HG03575 (cell line): ENCODE data around the gene WFDC1.

Experiments
- ATAC-seq: cut with Tn5 transposase; IDR thresholded peaks from one replicate; pipeline ENCODE4 v1.9.1; 2021; ENCODE audit not compliant: unreplicated experiment, insufficient number of reproducible peaks, low FRiP score; ENCODE audit errors: extremely low read depth

The WFDC1 gene

GRCh38 chr16:84361546-84361945 is 66.9 kb downstream of the WFDC1 start:
- no peak for ATAC-seq

DNA sequence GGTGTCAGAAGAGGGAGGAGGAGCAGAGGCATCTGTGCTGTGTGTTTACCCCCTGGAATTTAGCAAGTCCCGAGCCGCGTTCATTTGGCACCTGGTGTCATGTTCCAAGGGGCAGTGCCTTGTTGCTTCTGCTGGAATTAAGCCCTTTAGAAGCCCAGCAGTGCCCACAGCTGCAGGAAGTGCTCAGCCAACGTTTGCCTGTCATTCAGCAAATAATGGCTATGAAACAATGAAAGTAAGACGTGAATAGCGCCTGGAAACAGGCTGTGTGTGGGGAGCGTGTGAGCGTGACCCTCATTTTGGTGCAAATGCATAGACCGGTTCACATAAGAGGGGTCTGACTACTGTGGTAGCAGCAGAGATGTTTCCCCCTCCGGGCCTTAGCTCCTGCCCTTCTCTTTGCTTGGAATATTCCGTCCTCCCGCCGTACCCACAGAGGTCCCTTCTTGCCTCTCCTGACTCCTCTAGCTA is 67.8 kb downstream of the WFDC1 start:
- ATAC-seq: no peak

DNA sequence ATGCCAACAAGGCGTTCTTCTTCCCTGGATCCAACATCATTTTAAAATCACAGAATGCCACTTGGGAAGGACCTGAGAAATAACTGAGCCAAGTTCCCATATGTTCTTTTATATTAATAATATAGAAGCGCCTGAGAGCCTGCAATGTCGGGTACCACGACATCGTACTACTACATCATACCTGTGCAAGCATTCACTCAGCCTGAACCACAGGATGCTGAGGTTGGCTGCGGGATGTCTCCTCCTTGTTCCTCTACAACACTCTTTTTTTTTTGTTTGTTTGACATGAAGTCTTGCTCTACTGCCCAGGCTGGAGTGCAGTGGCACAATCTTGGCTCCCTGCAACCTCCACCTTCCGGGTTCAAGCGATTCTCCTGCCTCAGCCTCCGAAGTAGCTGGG is 71.5 kb downstream of the WFDC1 start:
- ATAC-seq: no peak

DNA sequence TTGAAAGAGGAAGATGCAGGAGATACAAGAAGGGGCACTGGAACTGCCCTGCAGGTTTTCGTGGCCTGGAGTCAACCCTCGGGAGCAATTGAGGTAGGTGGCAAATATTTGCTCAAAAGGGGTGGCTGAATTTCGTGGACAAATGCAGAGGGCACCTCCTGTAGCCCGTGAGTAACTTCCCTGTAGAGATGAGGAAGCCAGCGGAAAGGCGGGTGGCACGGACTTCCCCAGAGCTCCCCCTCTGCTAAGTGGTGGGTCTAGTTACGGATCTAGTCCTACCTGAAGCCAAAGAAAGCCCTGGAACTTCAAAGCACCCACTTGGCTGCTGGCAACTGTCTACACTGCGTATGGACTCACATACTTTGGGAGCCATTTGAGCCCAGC is 72.6 kb downstream of the WFDC1 start:
- no peak for ATAC-seq

DNA sequence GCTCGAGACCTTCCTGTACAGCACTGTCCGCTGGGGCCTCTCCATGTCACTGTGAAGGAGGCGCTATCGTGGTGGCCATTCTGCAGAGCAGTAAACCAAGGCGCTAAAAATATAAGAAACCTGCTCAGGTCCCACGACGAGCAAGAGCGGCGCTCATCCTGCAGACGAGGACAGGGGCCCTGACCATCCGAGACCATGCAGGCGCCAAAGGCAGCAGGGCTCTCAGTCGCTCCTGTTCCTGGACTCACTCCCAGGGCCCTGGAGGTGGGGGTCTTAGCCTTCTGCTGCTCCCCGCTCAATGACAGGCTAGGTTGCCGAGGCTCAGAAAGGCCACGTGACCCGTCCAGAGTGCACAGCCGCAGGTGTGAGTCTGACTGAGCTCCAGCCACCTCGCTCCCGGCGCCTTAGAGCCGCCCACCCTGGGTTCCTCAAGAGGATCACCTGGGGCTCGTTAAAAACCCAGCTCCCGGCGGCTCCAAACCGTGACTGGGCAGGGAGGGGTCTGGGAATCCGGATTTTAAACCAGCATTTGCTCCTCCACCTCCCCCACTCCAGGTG is 73.2 kb downstream of the WFDC1 start:
- ATAC-seq: no peak

- no peak for ATAC-seq
Observed at GRCh38 chr16:84368308-84368996, 73.8 kb downstream of the WFDC1 start, which contains the start of gene ATP2C2. TSS of gene ATP2C2 (plus strand) at chr16:84368538. CDS start at chr16:84368616, 78 bp downstream.

GRCh38 chr16:84369105-84369504 is 74.4 kb downstream of the WFDC1 start:
- no peak for ATAC-seq

DNA sequence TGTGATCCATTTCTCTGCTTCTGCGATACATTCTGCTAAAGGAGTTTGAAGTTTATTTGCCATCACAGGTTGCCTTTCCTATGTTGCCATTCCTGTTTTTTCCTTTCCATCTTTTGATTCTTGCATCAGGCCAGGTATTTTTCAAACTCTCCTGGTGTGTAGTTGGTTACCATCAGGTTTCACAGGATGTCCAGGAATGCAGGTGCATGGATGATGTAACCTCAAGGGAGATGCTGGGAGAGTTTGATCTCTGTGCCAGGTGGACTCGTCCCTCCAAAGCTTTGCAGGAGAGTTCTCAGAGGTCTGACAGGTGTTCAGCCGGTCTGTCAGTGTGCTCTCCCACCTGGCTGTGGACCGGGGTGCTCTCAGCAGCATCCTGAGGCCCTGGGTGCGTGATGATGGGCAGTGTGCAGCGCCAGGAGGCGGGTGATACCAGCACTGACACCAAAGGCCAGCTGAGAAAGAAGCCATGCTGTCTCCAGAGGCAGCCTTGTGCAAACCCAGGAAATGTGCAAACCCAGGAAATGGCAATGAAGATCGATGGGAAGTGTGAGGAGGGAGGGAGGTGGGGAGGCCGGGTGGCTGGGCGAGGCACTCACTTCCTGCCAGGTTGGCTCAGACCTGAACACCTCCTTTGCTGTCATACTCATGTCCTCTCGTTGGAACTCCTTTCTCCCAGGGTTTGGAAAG is 75.4 kb downstream of the WFDC1 start:
- no peak for ATAC-seq

DNA sequence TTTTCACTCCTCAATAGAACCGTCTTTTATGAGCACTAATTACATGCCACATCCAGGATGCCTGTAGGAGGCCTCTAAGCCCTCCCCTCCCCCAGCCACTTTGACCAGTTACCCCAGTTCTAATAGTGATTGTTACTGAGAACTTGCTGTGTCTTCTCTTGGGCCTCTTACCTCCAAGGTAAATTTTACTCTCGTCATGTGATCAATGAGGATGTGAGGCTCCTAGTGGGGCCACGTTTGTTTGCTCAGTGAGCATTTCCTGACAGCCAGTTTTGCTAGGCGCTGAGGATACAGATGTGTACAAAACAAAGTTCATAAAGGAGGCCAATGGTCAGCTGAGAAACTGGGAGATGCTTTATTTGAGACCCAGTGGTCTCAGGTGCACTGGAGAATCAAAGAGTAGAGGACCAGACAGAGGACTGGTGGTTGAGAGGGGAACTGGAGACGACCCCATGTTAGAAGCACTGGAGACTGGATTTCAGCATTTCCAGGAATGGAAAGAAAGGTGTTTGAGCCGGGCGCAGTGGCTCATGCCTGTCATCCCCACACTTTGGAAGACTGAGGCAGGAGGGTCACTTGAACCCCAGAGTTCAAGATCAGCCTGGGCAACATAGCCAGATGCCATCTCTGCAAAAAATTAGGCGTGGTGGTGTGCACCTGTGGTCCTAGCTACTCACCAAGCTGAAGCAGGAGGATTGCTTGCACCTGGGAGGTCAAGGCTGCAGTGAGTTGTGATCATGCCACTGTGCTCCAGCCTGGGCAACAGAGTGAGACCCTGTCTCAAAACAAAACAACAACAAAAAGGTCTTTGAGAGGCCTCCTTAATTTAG is 76.3 kb downstream of the WFDC1 start:
- no peak for ATAC-seq

DNA sequence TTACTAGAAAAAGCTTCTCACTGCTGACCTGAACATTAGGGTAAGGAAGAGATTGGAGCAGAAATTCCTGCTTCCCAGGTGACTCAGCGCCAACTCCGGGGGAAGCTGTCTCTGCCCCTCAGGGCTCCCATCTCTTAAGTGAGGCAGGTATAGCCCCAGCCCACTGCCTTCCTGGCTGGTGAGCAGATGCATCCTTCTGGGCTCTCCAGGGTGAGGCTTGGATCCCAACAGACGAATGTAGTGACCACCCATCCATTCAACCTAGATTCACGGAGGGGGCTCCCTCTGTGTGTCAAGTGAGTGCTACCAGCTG is 76.8 kb downstream of the WFDC1 start:
- ATAC-seq: no peak

GRCh38 chr16:84373907-84374489 is 79.3 kb downstream of the WFDC1 start:
- ATAC-seq: no peak

DNA sequence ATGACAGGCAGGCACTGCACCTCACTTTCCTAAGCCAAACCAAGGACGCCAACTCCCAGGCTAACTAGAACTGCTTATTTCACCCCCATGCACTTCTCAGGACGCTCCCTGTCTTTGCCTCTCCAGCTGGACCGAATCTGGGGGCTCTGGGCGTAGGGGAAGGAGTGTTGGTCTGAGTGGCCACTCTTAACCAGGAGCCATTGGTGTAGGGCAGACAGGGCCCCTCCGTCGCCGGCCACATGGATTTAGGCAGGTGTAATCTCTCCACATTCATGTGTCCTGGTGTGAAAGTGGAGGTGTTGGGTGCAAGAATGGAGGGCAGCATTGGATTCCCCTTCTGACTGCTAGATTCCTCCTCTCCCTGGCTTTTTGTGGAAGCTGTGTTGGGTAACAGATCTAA is 83.4 kb downstream of the WFDC1 start:
- ATAC-seq: no peak

- no peak for ATAC-seq
Observed at GRCh38 chr16:84378567-84378966, 83.9 kb downstream of the WFDC1 start.

- ATAC-seq: no peak
Observed at GRCh38 chr16:84379008-84379708, 84.5 kb downstream of the WFDC1 start.
